SU-DHL-6 (cell line): ENCODE data around the gene ACTL8.

ENCODE experiments used
- H2AFZ ChIP-seq: fragments of 200-600 bp; sonication (generic); 2 replicates; pipeline ENCODE4 v1.6.1; 2014; ENCODE audit warnings: low read depth, mild to moderate bottlenecking, moderate library complexity, mixed read lengths, antibody characterized with exemption, low read length; ENCODE audit not compliant: severe bottlenecking
- H3F3A ChIP-seq: fragments of 200-600 bp; shearing (Covaris generic); 2 replicates; pipeline ENCODE4 v1.6.0; 2016; ENCODE audit warnings: antibody characterized with exemption, mild to moderate bottlenecking; ENCODE audit not compliant: insufficient read depth
- H3K27ac ChIP-seq: fragments of 200-600 bp; sonication (generic); 2 replicates; pipeline ENCODE4 v1.5.1; 2016; ENCODE audit warnings: low read depth, mild to moderate bottlenecking, low read length, moderate library complexity, mixed read lengths
- H3K27me3 ChIP-seq: fragments of 200-600 bp; sonication (generic), shearing (Covaris generic); 2 replicates; pipeline ENCODE4 v1.6.0; 2014; ENCODE audit warnings: mild to moderate bottlenecking, low read length
- H3K36me3 ChIP-seq: fragments of 200-600 bp; sonication (generic); 2 replicates; pipeline ENCODE4 v1.6.1; 2014; ENCODE audit warnings: mild to moderate bottlenecking, low read length, mixed read lengths
- H3K4me2 ChIP-seq: fragments of 300-600, 200-600 bp; shearing (Covaris generic), sonication (generic); 2 replicates; pipeline ENCODE4 v1.6.0; 2014; ENCODE audit warnings: low read length, low read depth, mild to moderate bottlenecking; ENCODE audit not compliant: poor library complexity, severe bottlenecking
- H3K4me3 ChIP-seq: fragments of 200-600 bp; sonication (generic); 2 replicates; pipeline ENCODE4 v1.5.1; 2014; ENCODE audit warnings: antibody characterized with exemption, low read length, mild to moderate bottlenecking, mixed read lengths; ENCODE audit not compliant: insufficient read depth, poor library complexity, severe bottlenecking
- H3K79me2 ChIP-seq: fragments of 200-600 bp; sonication (generic); 2 replicates; pipeline ENCODE4 v1.6.1; 2014; ENCODE audit warnings: mild to moderate bottlenecking, low read length, moderate library complexity; ENCODE audit not compliant: insufficient read depth
- H3K9ac ChIP-seq: fragments of 200-600 bp; sonication (generic); 2 replicates; pipeline ENCODE4 v1.7.0; 2014; ENCODE audit warnings: mild to moderate bottlenecking, low read length
- H3K9me2 ChIP-seq: fragments of 200-600 bp; sonication (generic); replicated peaks from 2 replicates; pipeline ENCODE4 v1.6.1; 2014; ENCODE audit warnings: low read length; ENCODE audit not compliant: insufficient read depth
- H3K9me3 ChIP-seq: fragments of 200-600 bp; sonication (generic); 2 replicates; pipeline ENCODE4 v1.6.1; 2014; ENCODE audit warnings: low read length, mixed read lengths; ENCODE audit not compliant: insufficient read depth
- H4K20me1 ChIP-seq: fragments of 200-600 bp; sonication (generic); 2 replicates; pipeline ENCODE4 v1.6.1; 2014; ENCODE audit warnings: low read depth, mild to moderate bottlenecking, antibody characterized with exemption, low read length, moderate library complexity, mixed read lengths
- EZH2phosphoT487 ChIP-seq: fragments of 200-600 bp; sonication (generic), shearing (Covaris generic); conservative IDR thresholded peaks from 2 replicates; pipeline ENCODE4 v1.6.1; 2018; ENCODE audit warnings: mild to moderate bottlenecking, antibody characterized with exemption, low read length, moderate library complexity, mixed read lengths
- TF ChIP-seq, protein P1 (sequence below): fragments of 200-600 bp; sonication (generic); IDR thresholded peaks from one replicate; pipeline ENCODE4 v1.5.1; 2017; ENCODE audit warnings: antibody characterized with exemption, mild to moderate bottlenecking, low read length, moderate library complexity; ENCODE audit not compliant: insufficient read depth, poor library complexity, severe bottlenecking

The ACTL8 gene

DNA sequence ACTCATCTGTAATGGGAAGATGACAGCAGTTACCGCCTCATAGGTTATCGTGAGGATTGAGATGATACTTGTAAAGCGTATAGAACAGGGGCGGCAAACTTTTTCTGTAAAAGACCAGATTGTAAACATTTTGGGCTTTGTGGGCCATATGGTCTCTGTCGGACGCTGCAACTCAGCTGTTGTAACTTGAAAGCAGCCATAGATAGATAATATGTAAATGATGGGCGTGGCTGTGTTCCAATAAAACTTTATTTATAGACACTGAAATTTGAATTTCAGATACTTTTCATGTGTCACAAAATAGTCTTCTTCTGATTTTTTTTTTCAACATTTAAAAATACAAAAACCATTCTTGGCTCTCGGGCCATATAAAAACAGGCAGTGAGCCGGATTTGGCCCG, 15.8 kb downstream of the ACTL8 start:
- TF ChIP-seq, protein P1, sequence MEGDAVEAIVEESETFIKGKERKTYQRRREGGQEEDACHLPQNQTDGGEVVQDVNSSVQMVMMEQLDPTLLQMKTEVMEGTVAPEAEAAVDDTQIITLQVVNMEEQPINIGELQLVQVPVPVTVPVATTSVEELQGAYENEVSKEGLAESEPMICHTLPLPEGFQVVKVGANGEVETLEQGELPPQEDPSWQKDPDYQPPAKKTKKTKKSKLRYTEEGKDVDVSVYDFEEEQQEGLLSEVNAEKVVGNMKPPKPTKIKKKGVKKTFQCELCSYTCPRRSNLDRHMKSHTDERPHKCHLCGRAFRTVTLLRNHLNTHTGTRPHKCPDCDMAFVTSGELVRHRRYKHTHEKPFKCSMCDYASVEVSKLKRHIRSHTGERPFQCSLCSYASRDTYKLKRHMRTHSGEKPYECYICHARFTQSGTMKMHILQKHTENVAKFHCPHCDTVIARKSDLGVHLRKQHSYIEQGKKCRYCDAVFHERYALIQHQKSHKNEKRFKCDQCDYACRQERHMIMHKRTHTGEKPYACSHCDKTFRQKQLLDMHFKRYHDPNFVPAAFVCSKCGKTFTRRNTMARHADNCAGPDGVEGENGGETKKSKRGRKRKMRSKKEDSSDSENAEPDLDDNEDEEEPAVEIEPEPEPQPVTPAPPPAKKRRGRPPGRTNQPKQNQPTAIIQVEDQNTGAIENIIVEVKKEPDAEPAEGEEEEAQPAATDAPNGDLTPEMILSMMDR: no peak
- TF ChIP-seq EZH2phosphoT487: no peak
- Histone ChIP-seq H3K9me2 (no peaks in the 10 kb centered on the region), H3K36me3 (no peaks in the 10 kb centered on the region), H3K9ac (no peak overlapping the region), H3K79me2 (no peaks in the 10 kb centered on the region), H3F3A (no peaks in the 10 kb centered on the region), H3K4me2 (no peak overlapping the region), H3K4me3 (no peak overlapping the region), H3K27ac (no peak overlapping the region), H3K9me3 (no peaks in the 10 kb centered on the region), H4K20me1 (no peaks in the 10 kb centered on the region), H2AFZ (no peak overlapping the region), H3K27me3 (no peaks in the 10 kb centered on the region)

DNA sequence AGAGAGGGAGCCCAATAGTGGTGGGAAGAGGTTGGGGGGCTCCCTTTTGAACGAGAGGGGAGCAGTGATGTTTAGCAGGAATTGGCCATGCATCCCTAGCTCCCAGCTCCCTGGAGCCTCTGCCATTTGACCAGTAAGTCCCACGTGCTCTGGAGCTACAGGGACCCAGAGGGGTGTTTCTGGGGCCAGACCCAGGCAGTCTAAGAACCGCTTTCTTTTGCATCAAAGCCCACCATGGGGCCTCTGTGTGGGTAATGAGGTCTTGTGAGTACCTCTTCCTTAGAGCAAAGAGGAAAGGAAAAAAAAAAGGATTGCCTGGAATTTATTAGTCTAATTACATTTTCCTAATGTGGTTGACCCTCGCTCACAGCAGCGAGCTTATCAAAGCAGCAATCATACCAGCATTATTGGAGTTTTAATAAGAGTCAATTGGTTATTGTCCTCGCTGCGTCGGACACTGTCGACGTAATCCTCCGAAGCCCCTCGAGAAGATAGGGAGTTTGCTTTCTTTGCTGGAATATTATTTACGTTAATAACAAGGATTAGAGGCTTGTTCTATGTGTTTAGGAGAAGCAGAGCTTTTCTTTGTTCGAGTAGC, 17.6 kb downstream of the ACTL8 start:
- H2AFZ ChIP-seq: no peak overlapping the region
- no peak overlapping the region for H3K9ac ChIP-seq
- H3K27ac ChIP-seq: no peak overlapping the region
- H3K36me3 ChIP-seq: no peaks in the 10 kb centered on the region
- H3K9me3 ChIP-seq: no peaks in the 10 kb centered on the region
- no peaks in the 10 kb centered on the region for H3K27me3 ChIP-seq
- no peak for TF ChIP-seq EZH2phosphoT487
- no peaks in the 10 kb centered on the region for H3K79me2 ChIP-seq
- no peaks in the 10 kb centered on the region for H3K9me2 ChIP-seq
- no peaks in the 10 kb centered on the region for H3F3A ChIP-seq
- no peaks in the 10 kb centered on the region for H4K20me1 ChIP-seq
- H3K4me3 ChIP-seq: no peak overlapping the region
- H3K4me2 ChIP-seq: no peak overlapping the region

DNA sequence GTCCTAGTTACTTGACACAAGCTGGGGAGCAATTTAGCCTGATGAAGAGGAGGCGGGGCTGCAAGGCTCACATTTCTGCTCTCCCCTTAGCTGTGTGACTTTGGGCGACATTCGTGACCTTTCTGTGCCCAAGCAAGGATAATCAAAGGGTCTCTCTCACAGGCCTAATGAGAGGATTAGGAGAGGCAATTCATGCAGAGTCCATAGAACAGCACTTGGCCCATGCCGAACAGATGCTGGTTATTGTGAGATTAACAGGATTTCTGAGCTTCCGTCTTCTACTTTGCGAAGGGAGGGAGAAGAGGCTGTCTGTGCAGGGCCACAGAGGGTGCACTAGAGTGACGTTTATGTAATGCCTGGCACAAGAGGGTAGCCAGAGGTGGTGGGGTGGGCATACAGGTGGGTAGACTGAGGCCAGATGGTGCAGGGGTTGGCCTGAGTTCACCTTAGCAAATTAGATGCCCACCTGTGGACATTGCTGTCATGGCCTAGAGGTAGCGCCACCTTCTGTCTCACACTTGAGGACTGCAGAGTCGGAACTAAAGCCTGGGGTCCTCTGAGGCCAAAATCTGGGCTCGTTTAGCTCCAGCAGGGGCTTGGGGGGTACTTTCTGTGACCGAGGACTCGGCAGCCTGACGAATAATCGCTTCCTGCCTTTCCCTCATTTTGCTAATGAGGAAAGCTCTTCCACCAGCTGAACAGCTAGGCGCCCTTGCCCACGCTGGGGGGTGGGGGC, 18.6 kb downstream of the ACTL8 start:
- Histone ChIP-seq H3K9me3 (no peaks in the 10 kb centered on the region), H2AFZ (no peak overlapping the region), H3K79me2 (no peaks in the 10 kb centered on the region), H3K27ac (no peak overlapping the region), H3K9me2 (no peaks in the 10 kb centered on the region), H3F3A (no peaks in the 10 kb centered on the region), H3K4me2 (no peak overlapping the region), H3K27me3 (no peaks in the 10 kb centered on the region), H3K4me3 (no peak overlapping the region), H3K9ac (no peak overlapping the region), H4K20me1 (no peaks in the 10 kb centered on the region), H3K36me3 (no peaks in the 10 kb centered on the region)
- no peak for TF ChIP-seq EZH2phosphoT487
- TF ChIP-seq, protein P1: no peak

DNA sequence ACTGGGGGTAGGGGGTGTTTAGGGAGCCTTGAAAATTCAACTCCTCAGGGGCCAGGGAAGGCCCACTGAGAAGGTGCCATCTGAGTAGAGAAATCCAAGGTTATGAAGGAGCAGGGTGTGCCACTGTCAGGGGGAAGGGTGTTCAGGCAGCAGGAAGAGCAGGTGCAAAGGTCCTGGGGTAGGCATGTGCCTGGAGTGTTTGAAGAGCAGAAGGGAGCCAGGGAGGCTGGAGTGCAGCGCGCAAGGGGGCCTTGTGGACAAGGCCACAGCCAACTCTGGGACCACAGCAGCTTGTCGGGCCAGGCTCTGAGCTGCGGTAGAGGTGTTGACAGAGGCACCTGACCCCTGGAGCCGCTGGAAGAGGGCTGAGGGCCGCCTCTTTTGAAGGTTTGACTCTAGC, 19.3 kb downstream of the ACTL8 start:
- no peak overlapping the region for H3K9ac ChIP-seq
- H2AFZ ChIP-seq: no peak overlapping the region
- no peaks in the 10 kb centered on the region for H3K9me2 ChIP-seq
- H3K36me3 ChIP-seq: no peaks in the 10 kb centered on the region
- no peaks in the 10 kb centered on the region for H3K9me3 ChIP-seq
- H4K20me1 ChIP-seq: no peaks in the 10 kb centered on the region
- TF ChIP-seq, protein P1: no peak
- TF ChIP-seq EZH2phosphoT487: no peak
- no peak overlapping the region for H3K4me2 ChIP-seq
- no peak overlapping the region for H3K27ac ChIP-seq
- no peak overlapping the region for H3K4me3 ChIP-seq
- no peaks in the 10 kb centered on the region for H3K79me2 ChIP-seq
- H3K27me3 ChIP-seq: no peaks in the 10 kb centered on the region
- H3F3A ChIP-seq: no peaks in the 10 kb centered on the region
